Activated naive CD4-positive, alpha-beta T cell treated with anti-CD3 and anti-CD28 coated beads, Interleukin-2, amount 10 ng/mL, durations not matched to agents 7 days and 5 days (primary cell): Measurements from ENCODE around the gene PPDPF.

Experiments used
- CTCF ChIA-PET: fragments of 350-600 bp; sonication (Branson Sonifier 250); formaldehyde crosslinking; loops from one replicate; lab custom pipeline; 2021; ENCODE audit warnings: antibody characterized with exemption; lab: Charles Lee
- DNase-seq: peaks from one replicate; pipeline ENCODE4 v3.0.0-alpha.2; 2020
- H3K27ac Mint-ChIP-seq: one replicate; pipeline ENCODE4 v1.8.0; 2021; ENCODE audit warnings: mild to moderate bottlenecking, moderate library complexity, mixed read lengths
- H3K27me3 Mint-ChIP-seq: one replicate; pipeline ENCODE4 v1.8.0; 2021; ENCODE audit warnings: mild to moderate bottlenecking, mixed read lengths
- H3K36me3 Mint-ChIP-seq: one replicate; pipeline ENCODE4 v1.8.0; 2021; ENCODE audit warnings: mixed read lengths
- H3K4me1 Mint-ChIP-seq: one replicate; pipeline ENCODE4 v1.8.0; 2021; ENCODE audit warnings: mixed read lengths
- H3K4me3 Mint-ChIP-seq: one replicate; pipeline ENCODE4 v1.8.0; 2021; ENCODE audit warnings: mild to moderate bottlenecking, moderate library complexity, mixed read lengths
- H3K9me3 Mint-ChIP-seq: one replicate; pipeline ENCODE4 v1.8.0; 2021; ENCODE audit warnings: mixed read lengths

Gene PPDPF

GRCh38 chr20:63537525-63538203 is 17.1 kb downstream of the PPDPF start:
- H3K4me3 Mint-ChIP-seq: peak overlapping the region; percentile 70
- peaks cover 24% of the 10 kb centered on the region for H3K4me1 Mint-ChIP-seq
- peak overlapping the region; percentile 89 for H3K27ac Mint-ChIP-seq
- H3K36me3 Mint-ChIP-seq: no peaks in the 10 kb centered on the region
- peak; percentile 96 for DNase-seq
- CTCF ChIA-PET: interaction anchor here (0.6 to 2.8 kb wide), 26 partner anchors 8 to 501 kb away, joined by 3 to 15 read pairs (median 4); partner anchors contain the start of genes ARFRP1, GMEB2, LIME1 and PPDPF
- H3K27me3 Mint-ChIP-seq: peaks cover 45% of the 10 kb centered on the region
- H3K9me3 Mint-ChIP-seq: no peaks in the 10 kb centered on the region

- CTCF ChIA-PET: interaction anchor here (0.5 to 2.8 kb wide), 25 partner anchors 8 to 500 kb away, joined by 3 to 15 read pairs (median 4); partner anchors contain the start of genes ARFRP1, GMEB2, LIME1 and PPDPF
- DNase-seq: no peak
- peaks cover 24% of the 10 kb centered on the region for H3K4me1 Mint-ChIP-seq
- no peaks in the 10 kb centered on the region for H3K9me3 Mint-ChIP-seq
- peak overlapping the region; percentile 89 for H3K27ac Mint-ChIP-seq
- H3K4me3 Mint-ChIP-seq: peak overlapping the region; percentile 70
- no peaks in the 10 kb centered on the region for H3K36me3 Mint-ChIP-seq
- peaks cover 47% of the 10 kb centered on the region for H3K27me3 Mint-ChIP-seq
These were observed 17.9 kb downstream of the PPDPF start for GRCh38 chr20:63538204-63539091.

- peaks cover 24% of the 10 kb centered on the region for H3K4me1 Mint-ChIP-seq
- CTCF ChIA-PET: interaction anchor here (1.0 to 2.8 kb wide), 9 partner anchors 8 to 500 kb away, joined by 3 to 8 read pairs (median 6); no protein-coding TSS in a partner anchor
- DNase-seq: no peak
- H3K36me3 Mint-ChIP-seq: no peaks in the 10 kb centered on the region
- peaks cover 43% of the 10 kb centered on the region for H3K27me3 Mint-ChIP-seq
- no peak overlapping the region for H3K4me3 Mint-ChIP-seq
- H3K27ac Mint-ChIP-seq: no peak overlapping the region
- H3K9me3 Mint-ChIP-seq: no peaks in the 10 kb centered on the region
These were observed 18.5 kb downstream of the PPDPF start for GRCh38 chr20:63539092-63539430.

- Mint-ChIP-seq H3K9me3 (no peaks in the 10 kb centered on the region), H3K27me3 (peaks cover 44% of the 10 kb centered on the region), H3K27ac (no peak overlapping the region), H3K4me3 (no peak overlapping the region), H3K4me1 (peaks cover 24% of the 10 kb centered on the region), H3K36me3 (no peaks in the 10 kb centered on the region)
- CTCF ChIA-PET: interaction anchor here (1.0 to 2.4 kb wide), 6 partner anchors 7 to 434 kb away, joined by 3 to 7 read pairs (median 6); no protein-coding TSS in a partner anchor
- no peak for DNase-seq
These were observed 19.1 kb downstream of the PPDPF start for GRCh38 chr20:63539441-63540370.

- Mint-ChIP-seq H3K27me3 (peaks cover 47% of the 10 kb centered on the region), H3K4me3 (no peak overlapping the region), H3K9me3 (no peaks in the 10 kb centered on the region), H3K36me3 (no peaks in the 10 kb centered on the region), H3K4me1 (peaks cover 24% of the 10 kb centered on the region), H3K27ac (no peak overlapping the region)
- no peak for DNase-seq
- CTCF ChIA-PET: interaction anchor here (2.2 kb wide), 1 partner anchor 433 kb away, joined by 7 read pairs; no protein-coding TSS in a partner anchor
These were observed 20.0 kb downstream of the PPDPF start for GRCh38 chr20:63540417-63541186.

- Mint-ChIP-seq H3K27me3 (peaks cover 50% of the 10 kb centered on the region), H3K36me3 (no peaks in the 10 kb centered on the region), H3K4me1 (peaks cover 22% of the 10 kb centered on the region), H3K27ac (no peak overlapping the region), H3K9me3 (no peaks in the 10 kb centered on the region), H3K4me3 (no peak overlapping the region)
- CTCF ChIA-PET: no interaction called here
- no peak for DNase-seq
These were observed 20.8 kb downstream of the PPDPF start for GRCh38 chr20:63541371-63541770.

- no peaks in the 10 kb centered on the region for H3K9me3 Mint-ChIP-seq
- no peaks in the 10 kb centered on the region for H3K36me3 Mint-ChIP-seq
- H3K27me3 Mint-ChIP-seq: peaks cover 53% of the 10 kb centered on the region
- peaks cover 14% of the 10 kb centered on the region for H3K4me1 Mint-ChIP-seq
- no peak overlapping the region for H3K4me3 Mint-ChIP-seq
- peak overlapping the region; percentile 42 for H3K27ac Mint-ChIP-seq
- no peak for DNase-seq
- CTCF ChIA-PET: no interaction called here
These were observed 21.5 kb downstream of the PPDPF start for GRCh38 chr20:63542031-63542559.

- peaks cover 9% of the 10 kb centered on the region for H3K4me1 Mint-ChIP-seq
- H3K9me3 Mint-ChIP-seq: no peaks in the 10 kb centered on the region
- H3K27me3 Mint-ChIP-seq: peaks cover 55% of the 10 kb centered on the region
- DNase-seq: no peak
- CTCF ChIA-PET: no interaction called here
- no peak overlapping the region for H3K27ac Mint-ChIP-seq
- H3K4me3 Mint-ChIP-seq: no peak overlapping the region
- no peaks in the 10 kb centered on the region for H3K36me3 Mint-ChIP-seq
These were observed 22.1 kb downstream of the PPDPF start for GRCh38 chr20:63542696-63543095.

GRCh38 chr20:63543131-63543530 is 22.6 kb downstream of the PPDPF start:
- H3K4me1 Mint-ChIP-seq: peaks cover 5% of the 10 kb centered on the region
- H3K27me3 Mint-ChIP-seq: peaks cover 59% of the 10 kb centered on the region
- H3K27ac Mint-ChIP-seq: no peak overlapping the region
- no peaks in the 10 kb centered on the region for H3K36me3 Mint-ChIP-seq
- H3K4me3 Mint-ChIP-seq: no peak overlapping the region
- no peaks in the 10 kb centered on the region for H3K9me3 Mint-ChIP-seq
- no peak for DNase-seq
- CTCF ChIA-PET: no interaction called here

- Mint-ChIP-seq H3K27ac (peak overlapping the region; percentile 6), H3K4me3 (no peak overlapping the region), H3K4me1 (peaks cover under 1% of the 10 kb centered on the region), H3K36me3 (no peaks in the 10 kb centered on the region), H3K9me3 (no peaks in the 10 kb centered on the region), H3K27me3 (peaks cover 65% of the 10 kb centered on the region)
- DNase-seq: no peak
- CTCF ChIA-PET: no interaction called here
These were observed 23.2 kb downstream of the PPDPF start for GRCh38 chr20:63543733-63544132.

GRCh38 chr20:63544241-63544957 is 23.8 kb downstream of the PPDPF start:
- Mint-ChIP-seq H3K4me1 (no peaks in the 10 kb centered on the region), H3K27ac (no peak overlapping the region), H3K27me3 (peaks cover 68% of the 10 kb centered on the region), H3K9me3 (no peaks in the 10 kb centered on the region), H3K36me3 (no peaks in the 10 kb centered on the region), H3K4me3 (no peak overlapping the region)
- no peak for DNase-seq
- CTCF ChIA-PET: no interaction called here

- Mint-ChIP-seq H3K27me3 (peaks cover 68% of the 10 kb centered on the region), H3K27ac (no peak overlapping the region), H3K36me3 (no peaks in the 10 kb centered on the region), H3K9me3 (no peaks in the 10 kb centered on the region), H3K4me1 (no peaks in the 10 kb centered on the region), H3K4me3 (no peak overlapping the region)
- CTCF ChIA-PET: no interaction called here
- DNase-seq: no peak
These were observed 24.5 kb downstream of the PPDPF start for GRCh38 chr20:63544958-63545516.
